Neuronal stem cell (in vitro differentiated cells): ENCODE data around the gene ECEL1.
A peak's percentile ranks its signal among the peaks of the same experiment; 100 is the strongest.

Source experiments
- DNase-seq: peaks from one replicate; pipeline ENCODE4 v3.0.0-alpha.2; 2013; ENCODE audit warnings: low spot score
- H2AFZ ChIP-seq: one replicate; pipeline ENCODE4 v1.6.1; 2013; ENCODE audit warnings: mild to moderate bottlenecking, low read length, inconsistent platforms
- H2AK5ac ChIP-seq: 2 replicates; pipeline ENCODE4 v1.6.1; 2013; ENCODE audit warnings: low read depth, mild to moderate bottlenecking, inconsistent platforms, low read length, moderate library complexity, mixed read lengths
- H2BK120ac ChIP-seq: 2 replicates; pipeline ENCODE4 v1.6.1; 2013; ENCODE audit warnings: low read depth, mild to moderate bottlenecking, inconsistent platforms, low read length, moderate library complexity, mixed read lengths
- H2BK12ac ChIP-seq: one replicate; pipeline ENCODE4 v1.6.1; 2013; ENCODE audit warnings: low read length, inconsistent platforms
- H2BK15ac ChIP-seq: 2 replicates; pipeline ENCODE4 v1.6.1; 2013; ENCODE audit warnings: mild to moderate bottlenecking, low read length, inconsistent platforms, mixed read lengths
- H2BK5ac ChIP-seq: one replicate; pipeline ENCODE4 v1.6.1; 2013; ENCODE audit warnings: inconsistent platforms, mild to moderate bottlenecking, low read length, moderate library complexity
- H3K14ac ChIP-seq: one replicate; pipeline ENCODE4 v1.6.1; 2013; ENCODE audit warnings: low read length, inconsistent platforms
- H3K18ac ChIP-seq: 2 replicates; pipeline ENCODE4 v1.6.1; 2013; ENCODE audit warnings: low read length, inconsistent platforms
- H3K23ac ChIP-seq: 2 replicates; pipeline ENCODE4 v1.6.1; 2013; ENCODE audit warnings: low read depth, mild to moderate bottlenecking, mixed read lengths, low read length, inconsistent platforms; ENCODE audit not compliant: poor library complexity
- H3K27ac ChIP-seq: replicated peaks from 3 replicates; pipeline ENCODE4 v1.5.1; 2013; ENCODE audit warnings: low read length, inconsistent platforms
- H3K27me3 ChIP-seq, 3 experiments: 2 replicates each; pipeline ENCODE4 v1.6.1; 2013; ENCODE audit warnings: low read length in 3 of 3, mild to moderate bottlenecking in 2 of 3, inconsistent platforms in 1 of 3, low read depth in 1 of 3, mixed read lengths in 1 of 3, moderate library complexity in 1 of 3; ENCODE audit not compliant: control insufficient read depth in 3 of 3, insufficient read depth in 3 of 3
- H3K36me3 ChIP-seq, 2 donors: replicated peaks in 1 of 2; 2 replicates each; pipeline ENCODE4 v1.6.1; 2013; ENCODE audit warnings: low read length in 2 of 2; ENCODE audit not compliant: control insufficient read depth in 2 of 2, insufficient read depth in 2 of 2
- H3K4ac ChIP-seq: 2 replicates; pipeline ENCODE4 v1.6.1; 2013; ENCODE audit warnings: inconsistent platforms, mild to moderate bottlenecking, low read length, moderate library complexity
- H3K4me1 ChIP-seq, 2 donors: 1 replicate in 1 of 2; 2 replicates in 1 of 2; pipeline ENCODE4 v1.6.1; 2013; ENCODE audit warnings: low read length in 2 of 2, low read depth in 1 of 2; ENCODE audit not compliant: control insufficient read depth in 2 of 2, insufficient read depth in 1 of 2
- H3K4me2 ChIP-seq: one replicate; pipeline ENCODE4 v1.6.1; 2013; ENCODE audit warnings: mild to moderate bottlenecking, low read length, inconsistent platforms; ENCODE audit not compliant: insufficient read depth, poor library complexity, severe bottlenecking
- H3K4me3 ChIP-seq, 2 donors: 2 replicates each; pipeline ENCODE4 v1.5.1; 2013; ENCODE audit warnings: low read length in 2 of 2, mild to moderate bottlenecking in 2 of 2, inconsistent platforms in 1 of 2, moderate library complexity in 1 of 2
- H3K79me1 ChIP-seq: one replicate; pipeline ENCODE4 v1.6.1; 2013; ENCODE audit warnings: low read depth, mild to moderate bottlenecking, inconsistent platforms, low read length, moderate library complexity
- H3K9ac ChIP-seq: one replicate; pipeline ENCODE4 v1.6.1; 2013; ENCODE audit warnings: mild to moderate bottlenecking, low read depth, low read length, inconsistent platforms; ENCODE audit not compliant: poor library complexity
- H3K9me3 ChIP-seq, 2 donors: replicated peaks in 1 of 2; 2 replicates each; pipeline versions ENCODE3 to v1.6.1; 2013; ENCODE audit warnings: low read length in 2 of 2, mild to moderate bottlenecking in 2 of 2, inconsistent platforms in 1 of 2, low read depth in 1 of 2, mixed read lengths in 1 of 2, moderate library complexity in 1 of 2; ENCODE audit not compliant: control insufficient read depth in 2 of 2, insufficient read depth in 1 of 2
- H4K8ac ChIP-seq: one replicate; pipeline ENCODE4 v1.6.1; 2013; ENCODE audit warnings: low read depth, mild to moderate bottlenecking, inconsistent platforms, low read length, moderate library complexity
- H4K91ac ChIP-seq: one replicate; pipeline ENCODE4 v1.6.1; 2013; ENCODE audit warnings: low read length, low read depth, mild to moderate bottlenecking, inconsistent platforms; ENCODE audit not compliant: poor library complexity
- WGBS, 2 donors: extraction: QIAGEN DNeasy Blood & Tissue Kit; methylation state at CpG; one replicate each; pipeline ENCODE4 v1.1.7; 2013; ENCODE audit warnings: missing lambda C conversion rate in 2 of 2, mixed read lengths in 1 of 2; ENCODE audit not compliant: insufficient read length in 2 of 2, insufficient replicate concordance in 1 of 2; ENCODE audit errors: extremely low coverage in 2 of 2; 5-methylcytosine and 5-hydroxymethylcytosine counted together

Gene ECEL1

DNA sequence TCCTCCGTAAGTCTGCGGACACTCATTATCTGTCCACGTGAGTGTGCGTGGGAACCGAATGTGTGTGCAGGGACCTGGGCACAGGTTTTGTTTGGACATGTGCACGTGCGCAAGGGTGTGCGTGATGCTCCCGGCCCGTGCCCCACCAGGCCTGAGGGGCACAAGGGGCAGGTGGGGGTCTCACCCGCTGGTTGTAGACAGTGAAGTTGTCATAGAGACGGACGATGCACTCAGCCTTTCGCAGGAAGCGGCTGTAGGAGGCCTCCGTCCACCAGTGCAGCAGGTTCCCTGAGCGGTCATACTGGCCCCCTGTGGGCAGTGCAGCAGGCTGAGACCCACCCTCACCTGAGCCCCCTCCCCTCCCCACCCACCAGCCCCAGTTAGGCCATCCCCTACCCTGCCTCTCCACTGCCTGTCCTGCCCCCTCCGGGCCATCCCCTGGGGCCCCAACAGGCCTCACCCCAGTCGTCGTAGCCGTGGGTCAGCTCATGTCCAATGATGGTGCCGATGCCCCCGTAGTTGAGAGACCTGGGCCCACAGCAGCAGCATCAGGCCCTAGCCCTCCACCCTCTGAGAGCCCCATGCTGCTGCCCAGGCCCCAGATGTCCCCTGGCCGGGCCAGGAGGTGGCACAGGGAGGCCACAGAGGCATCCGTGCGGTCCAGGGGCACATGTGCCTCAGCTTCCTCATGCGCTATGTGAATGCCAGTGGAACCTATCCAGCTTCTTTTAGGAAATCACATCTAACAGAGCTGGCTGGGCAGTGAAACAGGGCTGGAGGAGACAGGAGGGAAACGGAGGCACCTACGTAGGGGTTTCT is 6.1 kb downstream of the ECEL1 start:
- H3K18ac ChIP-seq = peak overlapping the region; percentile 76
- no CpG with 5 or more reads among the region's 29 CpGs for WGBS, 2 donors
- H3K4ac ChIP-seq = no peak overlapping the region
- H2BK120ac ChIP-seq = no peak overlapping the region
- no peak overlapping the region for H2BK5ac ChIP-seq
- H3K4me1 ChIP-seq = peaks cover 0 to 3% of the 10 kb centered on the region in 2 donors
- H2BK12ac ChIP-seq = no peak overlapping the region
- no peak overlapping the region for H2AFZ ChIP-seq
- H2BK15ac ChIP-seq = no peak overlapping the region
- DNase-seq = no peak
- H3K4me3 ChIP-seq = no peak overlapping the region
- peaks cover 6% of the 10 kb centered on the region for H3K79me1 ChIP-seq
- H3K4me2 ChIP-seq = no peak overlapping the region
- no peak overlapping the region for H4K8ac ChIP-seq
- peak overlapping the region; percentile 83 for H2AK5ac ChIP-seq
- no peak overlapping the region for H3K27ac ChIP-seq
- H3K27me3 ChIP-seq = peaks cover 19 to 78% (median 28%) of the 10 kb centered on the region in 3 experiments
- peak overlapping the region; percentile 47 for H3K14ac ChIP-seq
- peak overlapping the region; percentile 77 for H3K9ac ChIP-seq
- H3K23ac ChIP-seq = peak overlapping the region; percentile 43
- H3K9me3 ChIP-seq = peaks cover 0 to 7% of the 10 kb centered on the region in 2 donors
- H3K36me3 ChIP-seq = peaks cover 0 to 2% of the 10 kb centered on the region in 2 donors
- H4K91ac ChIP-seq = no peak overlapping the region

DNA sequence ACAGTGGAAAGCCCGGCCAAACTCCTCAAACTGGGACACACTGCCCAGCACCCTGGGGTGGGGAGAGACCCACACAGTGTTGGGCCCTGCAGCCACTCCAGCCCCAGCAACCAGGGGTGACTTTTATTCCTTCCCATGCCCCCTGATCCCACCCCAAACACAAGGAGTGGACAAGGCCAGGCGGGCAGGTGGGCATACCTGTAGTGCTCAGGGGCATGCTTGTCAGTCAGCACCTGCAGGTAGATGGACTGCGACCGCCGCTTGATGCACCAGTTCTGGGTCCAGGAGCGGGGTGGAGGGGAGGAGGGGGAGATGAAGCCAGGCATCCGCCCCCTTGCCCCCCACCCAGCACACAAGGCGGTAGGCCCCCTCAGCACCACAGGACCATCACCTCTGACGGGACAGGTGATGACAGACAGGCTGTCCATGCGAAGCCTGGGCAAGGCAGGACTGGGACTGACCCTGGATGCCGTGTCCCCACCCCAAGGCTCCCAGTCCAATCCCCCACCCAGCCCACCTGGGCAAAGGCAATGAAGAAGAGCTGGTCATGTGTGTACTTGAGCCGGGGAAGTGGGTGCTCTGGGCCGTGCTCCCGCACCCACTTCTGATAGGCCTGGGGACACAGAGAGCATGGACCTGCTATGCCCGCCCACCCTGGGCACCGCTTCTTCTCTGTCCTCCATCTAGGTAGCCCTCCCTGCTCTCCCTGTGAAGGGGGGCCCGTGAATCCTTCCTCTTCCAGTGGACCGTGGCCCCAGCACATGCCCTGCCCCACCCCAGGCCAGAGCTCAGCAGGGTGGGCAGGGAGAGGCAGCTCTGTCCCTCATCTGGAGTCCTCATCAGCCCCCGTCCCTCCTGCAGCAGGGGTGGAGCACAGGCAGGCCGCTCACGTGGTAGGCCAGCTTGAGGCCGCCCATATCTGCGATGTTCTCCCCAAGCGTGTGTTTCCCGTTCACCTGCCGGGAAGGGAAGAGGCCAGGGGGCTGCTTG is 7.1 kb downstream of the ECEL1 start:
- Histone ChIP-seq H2BK12ac (no peak overlapping the region), H3K27ac (no peak overlapping the region), H3K23ac (peak overlapping the region; percentile 85), H2BK5ac (peak overlapping the region; percentile 39), H3K4ac (no peak overlapping the region), H3K27me3 (peaks cover 9 to 67% (median 18%) of the 10 kb centered on the region in 3 experiments), H2BK120ac (no peak overlapping the region), H3K18ac (peak overlapping the region; percentile 76), H2BK15ac (no peak overlapping the region), H4K91ac (no peak overlapping the region), H3K4me3 (no peak overlapping the region), H3K4me2 (no peak overlapping the region), H3K9me3 (peaks cover 0 to 7% of the 10 kb centered on the region in 2 donors), H3K4me1 (no peaks in the 10 kb centered on the region), H2AFZ (peak overlapping the region; percentile 40), H3K79me1 (peaks cover 6% of the 10 kb centered on the region), H3K14ac (peak overlapping the region; percentile 56), H4K8ac (peak overlapping the region; percentile 17), H3K36me3 (peaks cover 0 to 2% of the 10 kb centered on the region in 2 donors), H2AK5ac (peak overlapping the region; percentile 83), H3K9ac (peak overlapping the region; percentile 77)
- no CpG with 5 or more reads among the region's 26 CpGs for WGBS, 2 donors
- no peak for DNase-seq

DNA sequence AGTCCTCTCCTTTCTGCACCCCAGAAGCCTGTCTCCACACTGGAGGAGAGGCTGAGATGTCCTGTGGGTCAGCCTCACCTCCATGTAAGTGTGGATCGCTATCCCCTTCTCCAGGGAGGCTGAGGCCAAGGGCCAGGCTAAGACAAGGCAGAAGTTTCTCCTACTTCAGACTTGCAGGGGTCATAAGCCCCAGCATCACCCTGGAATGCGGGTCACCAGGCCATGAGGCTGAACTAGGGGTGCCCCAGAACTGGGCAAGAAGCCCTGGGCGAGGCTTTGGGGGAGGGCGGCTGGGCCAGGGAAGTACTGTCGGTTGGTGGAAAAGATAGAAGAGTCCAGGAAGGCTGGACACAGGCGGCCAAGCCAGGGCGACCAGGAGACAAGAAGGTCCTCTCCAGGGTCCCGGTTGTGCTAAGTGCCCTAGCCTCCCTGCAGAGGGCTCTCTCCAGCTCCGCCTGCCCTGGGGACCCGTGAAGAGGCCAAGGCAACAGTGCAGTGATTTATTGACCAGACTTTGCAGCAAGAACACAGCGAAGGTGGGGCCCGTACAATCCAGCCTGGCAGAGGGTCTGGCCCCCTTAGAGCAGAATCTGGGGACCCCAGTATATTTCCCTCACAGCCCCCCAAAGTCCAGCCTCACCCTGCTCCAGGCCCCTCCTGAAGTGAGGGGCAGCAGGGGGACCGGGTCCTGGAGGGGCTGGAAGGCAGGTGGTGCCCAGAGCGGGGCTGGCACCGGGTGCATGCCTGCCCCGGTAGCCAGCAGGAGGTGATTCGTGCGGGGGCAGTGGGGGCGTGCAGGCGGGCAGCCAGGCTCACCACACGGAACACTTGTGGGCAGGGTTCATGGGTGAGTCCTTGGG is 8.1 kb downstream of the ECEL1 start:
- H3K9ac ChIP-seq = no peak overlapping the region
- H2BK12ac ChIP-seq = peak overlapping the region; percentile 90
- no peak overlapping the region for H3K4me3 ChIP-seq
- H3K36me3 ChIP-seq = peaks cover 0 to 2% of the 10 kb centered on the region in 2 donors
- no peak overlapping the region for H2BK15ac ChIP-seq
- peak overlapping the region; percentile 37 for H2AK5ac ChIP-seq
- DNase-seq = no peak
- peak overlapping the region; percentile 78 for H2BK120ac ChIP-seq
- H3K27me3 ChIP-seq = peaks cover 0 to 67% (median 9%) of the 10 kb centered on the region in 3 experiments
- no CpG with 5 or more reads among the region's 21 CpGs for WGBS, 2 donors
- H3K9me3 ChIP-seq = peaks cover 0 to 1% of the 10 kb centered on the region in 2 donors
- peak overlapping the region; percentile 77 for H3K23ac ChIP-seq
- H3K18ac ChIP-seq = peak overlapping the region; percentile 71
- peaks cover 4% of the 10 kb centered on the region for H3K79me1 ChIP-seq
- no peak overlapping the region for H3K4me2 ChIP-seq
- H2BK5ac ChIP-seq = peak overlapping the region; percentile 5
- H3K4me1 ChIP-seq = no peaks in the 10 kb centered on the region
- H2AFZ ChIP-seq = no peak overlapping the region
- no peak overlapping the region for H4K8ac ChIP-seq
- H3K27ac ChIP-seq = no peak overlapping the region
- H3K4ac ChIP-seq = no peak overlapping the region
- peak overlapping the region; percentile 47 for H3K14ac ChIP-seq
- peak overlapping the region; percentile 43 for H4K91ac ChIP-seq
